ENCODE measurements around the gene PDGFRB.

DNA sequence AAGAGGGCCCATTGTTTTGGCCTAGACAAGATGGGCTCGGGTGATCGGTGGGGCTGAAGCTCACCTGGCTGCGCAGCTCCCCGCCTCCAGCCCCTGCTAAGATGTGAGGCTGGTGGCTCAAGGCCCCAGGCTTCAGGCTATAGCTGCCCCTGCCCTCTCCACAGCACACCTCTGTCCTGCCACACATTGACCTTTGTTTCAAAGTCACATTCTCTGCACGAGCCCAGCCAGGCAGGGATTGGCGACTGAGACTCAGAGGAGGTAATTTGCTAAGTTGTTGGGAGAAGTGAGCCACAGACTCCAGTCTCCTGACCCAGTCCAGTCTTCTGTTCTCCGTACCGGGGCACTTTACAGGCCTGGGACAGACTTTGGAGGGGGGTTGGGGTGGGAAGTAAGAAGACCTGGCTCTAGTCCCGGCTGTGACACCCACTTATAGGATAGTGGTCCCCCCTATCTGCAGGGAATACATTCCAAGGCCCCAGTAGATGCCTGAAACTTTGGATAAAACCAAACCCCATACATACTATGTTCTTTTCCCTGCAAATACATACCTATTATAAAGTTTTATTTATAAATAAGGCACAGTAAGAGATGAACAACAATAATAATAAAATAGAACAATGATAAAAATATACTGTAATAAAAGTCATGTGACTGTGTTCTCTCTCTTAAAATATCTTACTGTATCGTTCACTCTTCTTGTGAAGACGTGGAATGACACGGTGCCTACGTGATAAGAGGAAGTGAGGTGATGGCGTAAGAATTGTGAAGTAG is 13.3 kb downstream of the PDGFRB start:
- TF ChIP-seq, protein P1, sequence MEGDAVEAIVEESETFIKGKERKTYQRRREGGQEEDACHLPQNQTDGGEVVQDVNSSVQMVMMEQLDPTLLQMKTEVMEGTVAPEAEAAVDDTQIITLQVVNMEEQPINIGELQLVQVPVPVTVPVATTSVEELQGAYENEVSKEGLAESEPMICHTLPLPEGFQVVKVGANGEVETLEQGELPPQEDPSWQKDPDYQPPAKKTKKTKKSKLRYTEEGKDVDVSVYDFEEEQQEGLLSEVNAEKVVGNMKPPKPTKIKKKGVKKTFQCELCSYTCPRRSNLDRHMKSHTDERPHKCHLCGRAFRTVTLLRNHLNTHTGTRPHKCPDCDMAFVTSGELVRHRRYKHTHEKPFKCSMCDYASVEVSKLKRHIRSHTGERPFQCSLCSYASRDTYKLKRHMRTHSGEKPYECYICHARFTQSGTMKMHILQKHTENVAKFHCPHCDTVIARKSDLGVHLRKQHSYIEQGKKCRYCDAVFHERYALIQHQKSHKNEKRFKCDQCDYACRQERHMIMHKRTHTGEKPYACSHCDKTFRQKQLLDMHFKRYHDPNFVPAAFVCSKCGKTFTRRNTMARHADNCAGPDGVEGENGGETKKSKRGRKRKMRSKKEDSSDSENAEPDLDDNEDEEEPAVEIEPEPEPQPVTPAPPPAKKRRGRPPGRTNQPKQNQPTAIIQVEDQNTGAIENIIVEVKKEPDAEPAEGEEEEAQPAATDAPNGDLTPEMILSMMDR (optimal IDR thresholded peaks at IDR 0.05 in 1 of 3, IDR thresholded peaks at IDR 0.05 in 1 of 3, conservative IDR thresholded peaks at IDR 0.05 in 1 of 3; ENCODE audit: extremely low read depth in 1 of 3, insufficient read depth in 2 of 3, low read length in 3 of 3): no peak
- TF ChIP-seq EZH2 (IDR thresholded peaks at IDR 0.05; ENCODE audit: low read length): no peak
